ENCODE data around the gene SLC22A3. TPM values are rescaled to one million over a fixed set of nuclear protein-coding genes. Genes with fewer than 3 reads are reported as not detected.

The SLC22A3 gene
- total and polyA plus RNA-seq, 2 of the 13 experiments (the other 11 are each of a cell fraction or from before 2014, with no cell fraction given), result 12.0 to 31.5 TPM

- intact Hi-C loops (cut with micrococcal nuclease; ENCODE audit: unreplicated experiment) (no loop called here), in situ Hi-C loops (cut with HindIII; ENCODE audit: extremely low pct_ligation_motif_present, low pct_unique_long_range_greater_than_20kb) (no loop called here)
- peaks cover 22% of the 10 kb centered on the region for H3K4me1 ChIP-seq (ENCODE audit: insufficient read depth, low read length)
- ATAC-seq (no peak), FAIRE-seq (no peak), DNase-seq (ENCODE audit: low spot score) (no peak)
- no peak for TF ChIP-seq ZNF10 (CRISPR knock-in tag; IDR thresholded peaks at IDR 0.05; ENCODE audit: borderline replicate concordance, low read depth)
- TF ChIP-seq HBP1 (CRISPR knock-in tag; IDR thresholded peaks at IDR 0.05; ENCODE audit: low read depth), result no peak
- TF ChIP-seq AKAP8 (CRISPR knock-in tag; IDR thresholded peaks at IDR 0.05), result no peak
- TF ChIP-seq SMAD9 (CRISPR knock-in tag; IDR thresholded peaks at IDR 0.05), result no peak
- TF ChIP-seq HCFC1 (IDR thresholded peaks at IDR 0.05; ENCODE audit: low read depth, low read length), result no peak
- no peak for TF ChIP-seq BCL6 (CRISPR knock-in tag; IDR thresholded peaks at IDR 0.05)
- TF ChIP-seq, protein P1, sequence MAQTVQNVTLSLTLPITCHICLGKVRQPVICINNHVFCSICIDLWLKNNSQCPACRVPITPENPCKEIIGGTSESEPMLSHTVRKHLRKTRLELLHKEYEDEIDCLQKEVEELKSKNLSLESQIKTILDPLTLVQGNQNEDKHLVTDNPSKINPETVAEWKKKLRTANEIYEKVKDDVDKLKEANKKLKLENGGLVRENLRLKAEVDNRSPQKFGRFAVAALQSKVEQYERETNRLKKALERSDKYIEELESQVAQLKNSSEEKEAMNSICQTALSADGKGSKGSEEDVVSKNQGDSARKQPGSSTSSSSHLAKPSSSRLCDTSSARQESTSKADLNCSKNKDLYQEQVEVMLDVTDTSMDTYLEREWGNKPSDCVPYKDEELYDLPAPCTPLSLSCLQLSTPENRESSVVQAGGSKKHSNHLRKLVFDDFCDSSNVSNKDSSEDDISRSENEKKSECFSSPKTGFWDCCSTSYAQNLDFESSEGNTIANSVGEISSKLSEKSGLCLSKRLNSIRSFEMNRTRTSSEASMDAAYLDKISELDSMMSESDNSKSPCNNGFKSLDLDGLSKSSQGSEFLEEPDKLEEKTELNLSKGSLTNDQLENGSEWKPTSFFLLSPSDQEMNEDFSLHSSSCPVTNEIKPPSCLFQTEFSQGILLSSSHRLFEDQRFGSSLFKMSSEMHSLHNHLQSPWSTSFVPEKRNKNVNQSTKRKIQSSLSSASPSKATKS (CRISPR knock-in tag; IDR thresholded peaks at IDR 0.05), result no peak
- TF ChIP-seq ZSCAN5A (CRISPR knock-in tag; IDR thresholded peaks at IDR 0.05; ENCODE audit: borderline replicate concordance), result no peak
- TF ChIP-seq SMARCC2 (IDR thresholded peaks at IDR 0.05), result no peak
- TF ChIP-seq NR1H2 (CRISPR knock-in tag; IDR thresholded peaks at IDR 0.05; ENCODE audit: borderline replicate concordance, low read depth), result no peak
- TF ChIP-seq SIN3A (IDR thresholded peaks at IDR 0.05; ENCODE audit: borderline replicate concordance, low read depth, low read length), result no peak
- no peak for TF ChIP-seq ZNF543 (CRISPR knock-in tag; IDR thresholded peaks at IDR 0.05)
- no peak for TF ChIP-seq ATAD3A (CRISPR knock-in tag; IDR thresholded peaks at IDR 0.05)
- TF ChIP-seq DMAP1 (CRISPR knock-in tag; IDR thresholded peaks at IDR 0.05), result no peak
- H4K20me1 ChIP-seq (ENCODE audit: insufficient read depth, low read length), result no peaks in the 10 kb centered on the region
- 77% methylated on average over 5 of the region's 5 CpGs for WGBS (ENCODE audit: low lambda C conversion rate)
- H3K4me2 ChIP-seq (ENCODE audit: low read depth, low read length), result no peak overlapping the region
- peaks cover 41% of the 10 kb centered on the region for H3K79me2 ChIP-seq (ENCODE audit: insufficient read depth, low read length)
- no peak overlapping the region for H2AFZ ChIP-seq (ENCODE audit: low read length)
- no peaks in the 10 kb centered on the region for H3K9me3 ChIP-seq (ENCODE audit: low read length)
- H3K36me3 ChIP-seq (replicated peaks in 1 of 2; ENCODE audit: control insufficient read depth in 1 of 2, insufficient read depth in 2 of 2, low read length in 2 of 2), result no peaks in the 10 kb centered on the region
- ChIA-PET CTCF (ENCODE audit: low intra/inter-chr PET ratio, low total read pairs) (no interaction called here), POLR2A (interaction anchor here (1.2 kb wide), 1 partner anchor 17 kb away, joined by 3 read pairs; no protein-coding TSS in a partner anchor)
- no TSS peak for BruUV-seq (replicated peaks)
- H3K4me3 ChIP-seq (replicated peaks in 1 of 3; ENCODE audit: insufficient read depth in 1 of 3, low read depth in 2 of 3, low read length in 3 of 3), result no peak overlapping the region
- no peak overlapping the region for H3K9ac ChIP-seq (ENCODE audit: insufficient read depth, low read depth, low read length)
- H3K27ac ChIP-seq (ENCODE audit: extremely low read length, insufficient read depth, low read length), result no peak overlapping the region
- H3K27me3 ChIP-seq (ENCODE audit: control insufficient read depth in 1 of 2, insufficient read depth in 2 of 2, low read length in 2 of 2), result no peaks in the 10 kb centered on the region
Observed at GRCh38 chr6:160378218-160378617, 30.0 kb downstream of the SLC22A3 start.

Measured in HepG2 (cell line).